ENCODE data around the gene AKAIN1. TPM values are rescaled to one million over a fixed set of nuclear protein-coding genes. Genes with fewer than 3 reads are reported as not detected.

The AKAIN1 gene
- total RNA-seq, 1 experiment from 2014 or later: not detected

DNA sequence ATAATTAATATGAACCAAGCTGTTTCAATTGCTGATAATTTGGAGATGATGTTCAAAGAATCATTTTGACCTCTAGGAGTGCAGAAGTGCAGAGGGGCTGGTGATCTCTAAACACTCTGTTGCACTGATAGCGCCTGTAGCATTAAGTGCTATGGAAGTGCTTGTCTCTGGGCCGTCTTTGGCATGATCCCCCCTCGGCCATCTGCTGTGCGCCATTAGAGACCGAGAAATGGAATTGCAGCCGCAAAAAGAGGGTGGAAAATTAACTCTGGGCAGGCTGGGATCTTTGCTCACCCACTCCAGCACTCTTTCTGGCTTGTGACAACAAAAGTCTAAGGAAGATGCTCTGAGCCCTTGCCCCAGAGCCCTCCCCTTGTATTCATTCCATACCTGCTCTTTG lies 23.4 kb downstream of the AKAIN1 start:
- H3K4me3 ChIP-seq (ENCODE audit: low read depth in 2 of 2, low read length in 2 of 2): no peak overlapping the region
- ChIA-PET CTCF (no interaction called here), POLR2A (no interaction called here)
- no peaks in the 10 kb centered on the region for H3K9me3 ChIP-seq (ENCODE audit: control insufficient read depth, insufficient read depth, low read depth, low read length)
- no peaks in the 10 kb centered on the region for H3K27me3 ChIP-seq (ENCODE audit: control insufficient read depth, insufficient read depth, low read length)
- in situ Hi-C loops (cut with HindIII; ENCODE audit: low pct_unique_long_range_greater_than_20kb, low sequenced_read_pairs) (no loop called here), intact Hi-C loops (cut with micrococcal nuclease; ENCODE audit: unreplicated experiment) (no loop called here)
- no peak for DNase-seq (ENCODE audit: low read depth, low spot score)
- BruUV-seq (replicated peaks): no TSS peak
- no peaks in the 10 kb centered on the region for H3K4me1 ChIP-seq (ENCODE audit: control insufficient read depth, insufficient read depth, low read length)
- H3K27ac ChIP-seq (ENCODE audit: low read length): no peak overlapping the region
- H3K36me3 ChIP-seq (ENCODE audit: control insufficient read depth, insufficient read depth, low read length): no peaks in the 10 kb centered on the region
- no peak for ATAC-seq
- TF ChIP-seq TCF7L2 (IDR thresholded peaks at IDR 0.05; ENCODE audit: low read depth, low read length) (no peak), POLR2AphosphoS5 (IDR thresholded peaks at IDR 0.05; ENCODE audit: low read depth, low read length) (no peak), SIN3A (IDR thresholded peaks at IDR 0.05; ENCODE audit: borderline replicate concordance, insufficient read depth, low read depth, low read length) (no peak)
- TF ChIP-seq, protein P1, sequence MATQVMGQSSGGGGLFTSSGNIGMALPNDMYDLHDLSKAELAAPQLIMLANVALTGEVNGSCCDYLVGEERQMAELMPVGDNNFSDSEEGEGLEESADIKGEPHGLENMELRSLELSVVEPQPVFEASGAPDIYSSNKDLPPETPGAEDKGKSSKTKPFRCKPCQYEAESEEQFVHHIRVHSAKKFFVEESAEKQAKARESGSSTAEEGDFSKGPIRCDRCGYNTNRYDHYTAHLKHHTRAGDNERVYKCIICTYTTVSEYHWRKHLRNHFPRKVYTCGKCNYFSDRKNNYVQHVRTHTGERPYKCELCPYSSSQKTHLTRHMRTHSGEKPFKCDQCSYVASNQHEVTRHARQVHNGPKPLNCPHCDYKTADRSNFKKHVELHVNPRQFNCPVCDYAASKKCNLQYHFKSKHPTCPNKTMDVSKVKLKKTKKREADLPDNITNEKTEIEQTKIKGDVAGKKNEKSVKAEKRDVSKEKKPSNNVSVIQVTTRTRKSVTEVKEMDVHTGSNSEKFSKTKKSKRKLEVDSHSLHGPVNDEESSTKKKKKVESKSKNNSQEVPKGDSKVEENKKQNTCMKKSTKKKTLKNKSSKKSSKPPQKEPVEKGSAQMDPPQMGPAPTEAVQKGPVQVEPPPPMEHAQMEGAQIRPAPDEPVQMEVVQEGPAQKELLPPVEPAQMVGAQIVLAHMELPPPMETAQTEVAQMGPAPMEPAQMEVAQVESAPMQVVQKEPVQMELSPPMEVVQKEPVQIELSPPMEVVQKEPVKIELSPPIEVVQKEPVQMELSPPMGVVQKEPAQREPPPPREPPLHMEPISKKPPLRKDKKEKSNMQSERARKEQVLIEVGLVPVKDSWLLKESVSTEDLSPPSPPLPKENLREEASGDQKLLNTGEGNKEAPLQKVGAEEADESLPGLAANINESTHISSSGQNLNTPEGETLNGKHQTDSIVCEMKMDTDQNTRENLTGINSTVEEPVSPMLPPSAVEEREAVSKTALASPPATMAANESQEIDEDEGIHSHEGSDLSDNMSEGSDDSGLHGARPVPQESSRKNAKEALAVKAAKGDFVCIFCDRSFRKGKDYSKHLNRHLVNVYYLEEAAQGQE (IDR thresholded peaks at IDR 0.05; ENCODE audit: insufficient read depth in 1 of 2, low read depth in 2 of 2, low read length in 1 of 2): no peak
- TF ChIP-seq, protein P2, sequence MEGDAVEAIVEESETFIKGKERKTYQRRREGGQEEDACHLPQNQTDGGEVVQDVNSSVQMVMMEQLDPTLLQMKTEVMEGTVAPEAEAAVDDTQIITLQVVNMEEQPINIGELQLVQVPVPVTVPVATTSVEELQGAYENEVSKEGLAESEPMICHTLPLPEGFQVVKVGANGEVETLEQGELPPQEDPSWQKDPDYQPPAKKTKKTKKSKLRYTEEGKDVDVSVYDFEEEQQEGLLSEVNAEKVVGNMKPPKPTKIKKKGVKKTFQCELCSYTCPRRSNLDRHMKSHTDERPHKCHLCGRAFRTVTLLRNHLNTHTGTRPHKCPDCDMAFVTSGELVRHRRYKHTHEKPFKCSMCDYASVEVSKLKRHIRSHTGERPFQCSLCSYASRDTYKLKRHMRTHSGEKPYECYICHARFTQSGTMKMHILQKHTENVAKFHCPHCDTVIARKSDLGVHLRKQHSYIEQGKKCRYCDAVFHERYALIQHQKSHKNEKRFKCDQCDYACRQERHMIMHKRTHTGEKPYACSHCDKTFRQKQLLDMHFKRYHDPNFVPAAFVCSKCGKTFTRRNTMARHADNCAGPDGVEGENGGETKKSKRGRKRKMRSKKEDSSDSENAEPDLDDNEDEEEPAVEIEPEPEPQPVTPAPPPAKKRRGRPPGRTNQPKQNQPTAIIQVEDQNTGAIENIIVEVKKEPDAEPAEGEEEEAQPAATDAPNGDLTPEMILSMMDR (IDR thresholded peaks at IDR 0.05): no peak

DNA sequence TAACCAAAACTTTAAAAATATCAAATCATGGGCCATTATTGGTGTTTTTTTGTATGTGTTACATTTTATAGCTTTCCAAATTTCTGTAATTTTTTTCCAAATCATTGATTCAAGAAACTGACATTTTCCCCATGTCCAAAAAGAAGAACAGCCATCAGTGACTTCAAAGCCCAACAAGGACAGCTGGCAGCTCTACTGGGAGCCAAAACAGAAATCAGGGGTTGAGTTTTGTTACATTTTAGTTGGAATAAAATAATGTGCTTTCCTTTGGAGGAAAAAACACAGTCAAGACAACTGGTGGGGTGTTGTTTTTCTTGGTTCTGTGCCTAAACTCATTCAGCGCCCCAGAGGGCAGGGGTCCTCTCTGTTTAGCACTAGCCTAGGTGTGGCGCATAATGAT lies 23.8 kb downstream of the AKAIN1 start:
- Histone ChIP-seq H3K4me3 (ENCODE audit: low read depth in 2 of 2, low read length in 2 of 2) (no peak overlapping the region), H3K4me1 (ENCODE audit: control insufficient read depth, insufficient read depth, low read length) (no peaks in the 10 kb centered on the region), H3K36me3 (ENCODE audit: control insufficient read depth, insufficient read depth, low read length) (no peaks in the 10 kb centered on the region), H3K27me3 (ENCODE audit: control insufficient read depth, insufficient read depth, low read length) (no peaks in the 10 kb centered on the region), H3K9me3 (ENCODE audit: control insufficient read depth, insufficient read depth, low read depth, low read length) (no peaks in the 10 kb centered on the region), H3K27ac (ENCODE audit: low read length) (no peak overlapping the region)
- TF ChIP-seq, protein P2 (IDR thresholded peaks at IDR 0.05): no peak
- no peak for TF ChIP-seq TCF7L2 (IDR thresholded peaks at IDR 0.05; ENCODE audit: low read depth, low read length)
- TF ChIP-seq, protein P1 (IDR thresholded peaks at IDR 0.05; ENCODE audit: insufficient read depth in 1 of 2, low read depth in 2 of 2, low read length in 1 of 2): no peak
- no peak for TF ChIP-seq SIN3A (IDR thresholded peaks at IDR 0.05; ENCODE audit: borderline replicate concordance, insufficient read depth, low read depth, low read length)
- TF ChIP-seq POLR2AphosphoS5 (IDR thresholded peaks at IDR 0.05; ENCODE audit: low read depth, low read length): no peak
- ChIA-PET POLR2A (no interaction called here), CTCF (no interaction called here)
- intact Hi-C loops (cut with micrococcal nuclease; ENCODE audit: unreplicated experiment) (no loop called here), in situ Hi-C loops (cut with HindIII; ENCODE audit: low pct_unique_long_range_greater_than_20kb, low sequenced_read_pairs) (no loop called here)
- ATAC-seq (no peak), DNase-seq (ENCODE audit: low read depth, low spot score) (no peak)
- no TSS peak for BruUV-seq (replicated peaks)
